Measurements from ENCODE around the gene GARIN5A. TPM values are rescaled to one million over a fixed set of nuclear protein-coding genes. Genes with fewer than 3 reads are reported as not detected.

GARIN5A gene
- total RNA-seq, 1 experiment from 2014 or later, result 0.84 TPM

DNA sequence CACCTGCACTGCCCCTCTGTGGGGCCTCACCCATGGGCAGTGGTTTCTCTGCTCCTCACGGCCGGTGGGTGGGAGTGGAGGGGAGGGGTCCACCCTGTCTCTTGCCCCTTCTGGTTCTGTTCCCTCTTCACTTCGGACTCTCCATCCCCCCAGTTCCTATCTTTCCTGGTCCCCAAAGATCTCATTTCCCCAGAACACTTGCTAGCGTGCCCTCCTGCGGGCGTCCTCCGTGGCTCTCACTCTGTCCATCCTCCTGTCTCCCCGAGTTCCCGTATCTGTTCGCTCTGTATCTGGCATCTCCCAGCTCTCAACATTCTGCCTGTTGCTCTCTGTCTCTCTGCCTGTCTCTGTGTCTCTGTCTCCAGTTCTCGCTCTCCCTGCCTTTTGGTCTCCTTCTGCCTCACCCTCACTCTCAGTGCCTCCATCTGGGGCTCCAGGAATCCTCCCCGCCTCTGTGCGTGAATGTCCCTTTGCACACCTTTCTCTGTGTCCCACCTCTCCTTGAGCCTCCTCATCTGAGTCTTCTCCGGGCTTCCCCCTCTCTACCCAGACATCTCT, 57.5 kb downstream of the GARIN5A start:
- Histone ChIP-seq H3K9me3 (ENCODE audit: low read depth, low read length, poor library complexity, severe bottlenecking) (no peaks in the 10 kb centered on the region), H3K36me3 (ENCODE audit: insufficient read depth, low read length, poor library complexity, severe bottlenecking) (no peaks in the 10 kb centered on the region), H3K4me1 (ENCODE audit: insufficient read depth, low read length, poor library complexity, severe bottlenecking) (no peaks in the 10 kb centered on the region), H3K27me3 (replicated peaks; ENCODE audit: insufficient read depth, low read depth, low read length, poor library complexity) (no peaks in the 10 kb centered on the region), H3K27ac (ENCODE audit: low read depth, low read length, poor library complexity, severe bottlenecking) (no peak overlapping the region), H3K4me3 (ENCODE audit: low read depth, low read length, poor library complexity, severe bottlenecking) (no peak overlapping the region)
- intact Hi-C loops (cut with micrococcal nuclease; ENCODE audit: unreplicated experiment), result no loop called here
- ChIA-PET CTCF (no interaction called here), POLR2A (ENCODE audit: low non-redundant PET) (no interaction called here)
- no peak for TF ChIP-seq EZH2 (IDR thresholded peaks at IDR 0.05; ENCODE audit: borderline replicate concordance, low read depth, low read length, poor library complexity, severe bottlenecking)
- TF ChIP-seq, protein P1, sequence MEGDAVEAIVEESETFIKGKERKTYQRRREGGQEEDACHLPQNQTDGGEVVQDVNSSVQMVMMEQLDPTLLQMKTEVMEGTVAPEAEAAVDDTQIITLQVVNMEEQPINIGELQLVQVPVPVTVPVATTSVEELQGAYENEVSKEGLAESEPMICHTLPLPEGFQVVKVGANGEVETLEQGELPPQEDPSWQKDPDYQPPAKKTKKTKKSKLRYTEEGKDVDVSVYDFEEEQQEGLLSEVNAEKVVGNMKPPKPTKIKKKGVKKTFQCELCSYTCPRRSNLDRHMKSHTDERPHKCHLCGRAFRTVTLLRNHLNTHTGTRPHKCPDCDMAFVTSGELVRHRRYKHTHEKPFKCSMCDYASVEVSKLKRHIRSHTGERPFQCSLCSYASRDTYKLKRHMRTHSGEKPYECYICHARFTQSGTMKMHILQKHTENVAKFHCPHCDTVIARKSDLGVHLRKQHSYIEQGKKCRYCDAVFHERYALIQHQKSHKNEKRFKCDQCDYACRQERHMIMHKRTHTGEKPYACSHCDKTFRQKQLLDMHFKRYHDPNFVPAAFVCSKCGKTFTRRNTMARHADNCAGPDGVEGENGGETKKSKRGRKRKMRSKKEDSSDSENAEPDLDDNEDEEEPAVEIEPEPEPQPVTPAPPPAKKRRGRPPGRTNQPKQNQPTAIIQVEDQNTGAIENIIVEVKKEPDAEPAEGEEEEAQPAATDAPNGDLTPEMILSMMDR (conservative IDR thresholded peaks at IDR 0.05; ENCODE audit: low read depth, low read length), result no peak
- BruUV-seq (replicated peaks), result no TSS peak
- DNase-seq (ENCODE audit: low spot score), result no peak

DNA sequence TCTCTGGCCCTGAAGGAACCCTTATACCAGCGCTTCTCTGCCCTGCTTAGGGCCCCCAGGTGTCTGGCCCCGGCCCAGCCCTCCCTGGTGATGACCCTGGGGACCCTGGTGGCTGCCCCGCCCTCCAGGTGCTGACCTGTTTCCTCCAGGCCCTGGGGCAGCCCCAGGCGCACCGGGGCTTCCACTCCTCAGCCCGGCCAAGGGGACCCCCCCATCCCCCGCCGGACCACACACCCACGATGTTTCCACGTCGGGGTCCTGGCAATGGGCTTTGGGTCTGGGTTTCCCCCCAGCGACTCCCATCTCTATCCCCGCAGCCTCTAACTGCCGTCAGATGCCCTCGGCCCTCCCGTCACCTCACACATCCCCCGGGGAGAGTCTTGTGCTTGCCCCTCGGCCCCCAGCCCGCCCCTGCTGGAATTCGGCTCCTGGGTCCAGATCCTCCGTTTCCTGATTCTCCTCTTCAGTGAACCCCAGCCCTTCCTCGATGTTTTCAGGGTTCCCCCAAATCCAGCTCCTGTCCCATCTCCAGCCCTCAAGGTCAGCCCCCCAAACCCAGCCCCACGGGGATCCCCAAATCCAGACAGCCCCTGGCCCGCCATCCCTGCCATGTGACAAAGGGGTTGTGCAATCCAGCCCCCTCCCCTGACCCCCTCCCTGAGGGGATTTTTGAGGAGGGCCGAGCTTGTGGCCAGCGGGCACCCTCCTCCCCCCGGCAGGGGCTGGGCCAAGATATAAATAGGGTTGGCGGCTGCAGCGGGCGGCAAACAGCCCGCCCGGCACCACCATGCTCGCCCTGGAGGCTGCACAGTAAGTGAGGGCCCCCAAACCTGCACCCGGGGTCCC, 58.2 kb downstream of the GARIN5A start, which contains the start of gene SPIB:
TSS of gene SPIB (plus strand) at position 763 of the 846 bp plus-strand sequence. CDS start at position 788, 25 bp downstream.
- Histone ChIP-seq H3K36me3 (ENCODE audit: insufficient read depth, low read length, poor library complexity, severe bottlenecking) (no peaks in the 10 kb centered on the region), H3K4me1 (ENCODE audit: insufficient read depth, low read length, poor library complexity, severe bottlenecking) (no peaks in the 10 kb centered on the region), H3K27ac (ENCODE audit: low read depth, low read length, poor library complexity, severe bottlenecking) (no peak within 1 kb of the TSS), H3K27me3 (replicated peaks; ENCODE audit: insufficient read depth, low read depth, low read length, poor library complexity) (no peaks in the 10 kb centered on the region), H3K9me3 (ENCODE audit: low read depth, low read length, poor library complexity, severe bottlenecking) (no peaks in the 10 kb centered on the region), H3K4me3 (ENCODE audit: low read depth, low read length, poor library complexity, severe bottlenecking) (no peak within 1 kb of the TSS)
- ChIA-PET CTCF (no interaction called here), POLR2A (ENCODE audit: low non-redundant PET) (no interaction called here)
- BruUV-seq (replicated peaks), result no TSS peak
- intact Hi-C loops (cut with micrococcal nuclease; ENCODE audit: unreplicated experiment), result no loop called here
- no peak for DNase-seq (ENCODE audit: low spot score)
- TF ChIP-seq EZH2 (IDR thresholded peaks at IDR 0.05; ENCODE audit: borderline replicate concordance, low read depth, low read length, poor library complexity, severe bottlenecking), result no peak
- TF ChIP-seq, protein P1 (conservative IDR thresholded peaks at IDR 0.05; ENCODE audit: low read depth, low read length), result no peak

DNA sequence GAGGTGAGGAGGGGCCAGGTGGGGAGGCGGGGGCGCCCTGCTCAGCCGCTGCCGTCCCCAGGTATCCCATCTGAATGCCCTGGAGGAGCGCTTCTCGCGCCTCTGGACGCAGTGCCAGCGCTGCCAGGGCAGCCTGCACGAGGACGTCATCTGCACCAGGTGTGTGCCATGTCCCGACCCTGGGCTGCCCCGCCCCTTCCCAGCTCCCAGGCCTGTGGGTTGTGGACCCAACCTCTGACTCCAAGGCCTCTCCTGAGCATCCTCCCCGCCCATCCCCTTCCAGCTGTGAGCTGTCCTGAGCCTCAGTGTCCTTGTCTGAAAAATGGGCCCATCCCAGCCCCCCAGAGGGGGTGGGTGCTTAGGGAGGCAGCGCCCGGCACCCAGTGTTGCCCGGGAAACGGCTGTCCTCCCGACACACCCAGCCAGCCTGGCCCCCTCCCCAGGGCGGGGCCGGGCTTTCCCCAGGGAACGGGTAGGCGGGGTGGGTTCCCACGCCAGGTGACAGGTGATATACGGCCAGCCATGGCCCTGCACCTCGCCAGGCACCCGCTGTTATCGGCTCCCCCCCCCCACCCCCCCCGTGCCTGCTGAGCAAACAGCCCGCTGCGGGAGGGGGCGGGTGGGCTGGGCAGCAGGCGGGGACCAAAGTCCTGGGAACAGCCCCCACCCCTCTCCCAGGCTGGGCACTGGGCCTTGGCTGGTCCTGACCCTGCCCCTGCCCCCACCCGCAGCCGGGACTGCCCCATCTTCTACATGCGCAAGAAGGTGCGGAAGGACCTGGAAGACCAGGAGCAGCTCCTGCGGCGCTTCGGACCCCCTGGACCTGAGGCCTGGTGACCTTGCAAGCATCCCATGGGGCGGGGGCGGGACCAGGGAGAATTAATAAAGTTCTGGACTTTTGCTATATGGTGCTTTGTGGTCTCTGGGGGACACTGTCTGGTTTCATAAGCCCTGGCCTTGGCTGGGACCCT, 59.3 kb downstream of the GARIN5A start:
- POLR2A ChIA-PET (ENCODE audit: low non-redundant PET), result no interaction called here
- H3K4me1 ChIP-seq (ENCODE audit: insufficient read depth, low read length, poor library complexity, severe bottlenecking), result no peaks in the 10 kb centered on the region
- BruUV-seq (replicated peaks), result no TSS peak
- H3K27ac ChIP-seq (ENCODE audit: low read depth, low read length, poor library complexity, severe bottlenecking), result no peak overlapping the region
- no peak for DNase-seq (ENCODE audit: low spot score)
- no peaks in the 10 kb centered on the region for H3K27me3 ChIP-seq (replicated peaks; ENCODE audit: insufficient read depth, low read depth, low read length, poor library complexity)
- intact Hi-C loops (cut with micrococcal nuclease; ENCODE audit: unreplicated experiment), result no loop called here
- CTCF ChIA-PET, result interaction anchor here (0.6 kb wide), 1 partner anchor 1056 kb away, joined by 4 read pairs; no protein-coding TSS in a partner anchor
- H3K9me3 ChIP-seq (ENCODE audit: low read depth, low read length, poor library complexity, severe bottlenecking), result no peaks in the 10 kb centered on the region
- peaks cover 2% of the 10 kb centered on the region for H3K36me3 ChIP-seq (ENCODE audit: insufficient read depth, low read length, poor library complexity, severe bottlenecking)
- no peak overlapping the region for H3K4me3 ChIP-seq (ENCODE audit: low read depth, low read length, poor library complexity, severe bottlenecking)
- no peak for TF ChIP-seq EZH2 (IDR thresholded peaks at IDR 0.05; ENCODE audit: borderline replicate concordance, low read depth, low read length, poor library complexity, severe bottlenecking)
- TF ChIP-seq, protein P1 (conservative IDR thresholded peaks at IDR 0.05; ENCODE audit: low read depth, low read length), result no peak
